SK-N-SH treated with all-trans-retinoic acid at 6 μM for 48 hours (cell line): ENCODE data around the gene DEDD2.

ENCODE experiments used
- OSR1 ChIP-seq: fragments of 250-450 bp; sonication (Bioruptor Pico); IDR thresholded peaks from 2 replicates; pipeline ENCODE4 v1.8.0; 2022; ENCODE audit warnings: moderate library complexity, mild to moderate bottlenecking, inconsistent platforms
- ZFP3 ChIP-seq: fragments of 250-450 bp; sonication (Bioruptor Pico); IDR thresholded peaks from 2 replicates; pipeline ENCODE4 v1.5.0; 2020; ENCODE audit warnings: mild to moderate bottlenecking, moderate library complexity
- ZNF565 ChIP-seq: fragments of 450-650 bp; formaldehyde crosslinking; conservative IDR thresholded peaks from 2 replicates; pipeline ENCODE4 v1.5.0; 2020; ENCODE audit warnings: low read depth, mild to moderate bottlenecking, moderate library complexity
- TF ChIP-seq, protein P1 (sequence below): fragments of 250-450 bp; sonication (Bioruptor Pico); IDR thresholded peaks from 2 replicates; pipeline ENCODE4 v1.5.1; 2021; ENCODE audit warnings: mild to moderate bottlenecking, moderate library complexity

- TF ChIP-seq ZNF565, result no peak
- no peak for TF ChIP-seq OSR1 (CRISPR knock-in tag)
- no peak for TF ChIP-seq ZFP3 (CRISPR knock-in tag)
- TF ChIP-seq, protein P1, sequence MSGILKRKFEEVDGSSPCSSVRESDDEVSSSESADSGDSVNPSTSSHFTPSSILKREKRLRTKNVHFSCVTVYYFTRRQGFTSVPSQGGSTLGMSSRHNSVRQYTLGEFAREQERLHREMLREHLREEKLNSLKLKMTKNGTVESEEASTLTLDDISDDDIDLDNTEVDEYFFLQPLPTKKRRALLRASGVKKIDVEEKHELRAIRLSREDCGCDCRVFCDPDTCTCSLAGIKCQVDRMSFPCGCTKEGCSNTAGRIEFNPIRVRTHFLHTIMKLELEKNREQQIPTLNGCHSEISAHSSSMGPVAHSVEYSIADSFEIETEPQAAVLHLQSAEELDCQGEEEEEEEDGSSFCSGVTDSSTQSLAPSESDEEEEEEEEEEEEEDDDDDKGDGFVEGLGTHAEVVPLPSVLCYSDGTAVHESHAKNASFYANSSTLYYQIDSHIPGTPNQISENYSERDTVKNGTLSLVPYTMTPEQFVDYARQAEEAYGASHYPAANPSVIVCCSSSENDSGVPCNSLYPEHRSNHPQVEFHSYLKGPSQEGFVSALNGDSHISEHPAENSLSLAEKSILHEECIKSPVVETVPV (CRISPR knock-in tag), result no peak
Observed at GRCh38 chr19:42165146-42165545, 52.3 kb downstream of the DEDD2 start.
